Measurements from ENCODE around the gene SEPTIN10.
A peak's percentile ranks its signal among the peaks of the same experiment; 100 is the strongest.

SEPTIN10 gene

DNA sequence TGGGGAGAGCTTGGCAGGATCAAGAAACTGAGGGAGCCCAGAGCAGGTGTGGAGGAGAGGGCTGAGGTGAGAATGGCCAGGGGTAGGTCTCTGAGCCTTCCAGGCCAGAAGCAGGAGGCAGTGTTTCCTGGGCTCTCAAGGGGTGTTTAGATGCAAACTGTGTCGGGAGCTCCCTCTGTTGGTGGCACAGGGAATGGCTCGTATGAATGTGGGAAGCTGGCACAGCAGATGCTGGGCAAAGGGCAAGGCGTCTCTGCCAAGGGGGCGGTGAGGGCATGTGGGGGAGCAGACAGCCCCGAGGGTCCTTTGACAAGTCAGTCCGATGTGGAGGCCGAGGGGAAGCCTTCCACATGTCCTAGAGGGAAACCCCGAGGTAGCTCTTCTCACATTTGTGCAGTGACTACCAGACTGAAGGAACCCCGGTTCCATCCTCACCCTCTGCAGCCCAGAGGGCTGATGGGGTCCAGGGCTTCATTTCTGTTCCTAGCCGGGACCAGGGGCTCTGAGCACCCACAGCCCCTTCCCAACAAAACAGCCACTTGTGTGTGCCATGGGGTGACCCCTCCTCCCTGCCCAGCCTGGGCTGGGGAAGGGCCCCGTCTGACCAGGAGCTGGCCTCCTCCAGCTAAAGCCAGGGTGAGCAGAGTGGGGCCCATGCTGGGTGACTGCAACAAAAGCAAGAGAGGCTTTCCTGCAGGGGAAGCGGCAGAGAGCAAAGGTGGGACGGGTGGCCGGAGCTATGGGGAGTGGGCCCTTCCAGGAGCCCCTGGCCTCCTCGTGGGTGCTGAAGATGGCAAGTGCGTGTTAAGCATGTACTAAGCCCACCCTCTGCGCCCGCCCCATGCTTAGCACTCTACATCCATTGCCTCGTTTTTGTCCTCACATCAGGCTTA, 103.4 kb downstream of the SEPTIN10 start (continued):
- TF ChIP-seq ZNF280D (tag by site-specific recombination; IDR thresholded peaks at IDR 0.05) = no peak
- no peak for TF ChIP-seq ZNF362 (tag by site-specific recombination; IDR thresholded peaks at IDR 0.05)
- TF ChIP-seq ZNF26 (tag by site-specific recombination; IDR thresholded peaks at IDR 0.05) = no peak
- TF ChIP-seq ZBTB48 (tag by site-specific recombination; IDR thresholded peaks at IDR 0.05) = no peak
- no peak for TF ChIP-seq ZNF140 (tag by site-specific recombination; IDR thresholded peaks at IDR 0.05)
- no peak for TF ChIP-seq ZNF777 (tag by site-specific recombination; IDR thresholded peaks at IDR 0.05; ENCODE audit: borderline replicate concordance)
- TF ChIP-seq ZNF302 (tag by site-specific recombination; IDR thresholded peaks at IDR 0.05; ENCODE audit: low read depth) = no peak
- TF ChIP-seq ZIC2 (tag by site-specific recombination; IDR thresholded peaks at IDR 0.05) = no peak
- TF ChIP-seq ZNF211 (tag by site-specific recombination; IDR thresholded peaks at IDR 0.05; ENCODE audit: low read depth) = no peak
- TF ChIP-seq PRDM4 (tag by site-specific recombination; IDR thresholded peaks at IDR 0.05) = no peak
- TF ChIP-seq ZNF398 (tag by site-specific recombination; IDR thresholded peaks at IDR 0.05) = no peak
- no peak for TF ChIP-seq ZNF169 (tag by site-specific recombination; IDR thresholded peaks at IDR 0.05)
- no peak for TF ChIP-seq ZNF184 (tag by site-specific recombination; IDR thresholded peaks at IDR 0.05)
- TF ChIP-seq ZNF76 (tag by site-specific recombination; IDR thresholded peaks at IDR 0.05; ENCODE audit: borderline replicate concordance, low read depth) = no peak
- TF ChIP-seq ZFP37 (tag by site-specific recombination; IDR thresholded peaks at IDR 0.05) = no peak
- no peak for TF ChIP-seq ZNF16 (tag by site-specific recombination; IDR thresholded peaks at IDR 0.05; ENCODE audit: low read depth)
- no peak for TF ChIP-seq ZNF624 (tag by site-specific recombination; IDR thresholded peaks at IDR 0.05)
- no peak for TF ChIP-seq ZNF473 (tag by site-specific recombination; IDR thresholded peaks at IDR 0.05)
- TF ChIP-seq ZNF658 (tag by site-specific recombination; IDR thresholded peaks at IDR 0.05) = no peak
- TF ChIP-seq ZEB2 (tag by site-specific recombination; IDR thresholded peaks at IDR 0.05) = no peak
- TF ChIP-seq ZNF2 (tag by site-specific recombination; IDR thresholded peaks at IDR 0.05) = peak; percentile 63; the same call in 1 of the 2 replicates
- 0 out of 2 replicates have a peak, but pooled peaks have one; percentile 15 for TF ChIP-seq SP7 (tag by site-specific recombination; IDR thresholded peaks at IDR 0.05)
- TF ChIP-seq ZSCAN30 (tag by site-specific recombination; IDR thresholded peaks at IDR 0.05) = no peak
- no peak for TF ChIP-seq ZNF114 (tag by site-specific recombination; IDR thresholded peaks at IDR 0.05)
- TF ChIP-seq, protein P1, sequence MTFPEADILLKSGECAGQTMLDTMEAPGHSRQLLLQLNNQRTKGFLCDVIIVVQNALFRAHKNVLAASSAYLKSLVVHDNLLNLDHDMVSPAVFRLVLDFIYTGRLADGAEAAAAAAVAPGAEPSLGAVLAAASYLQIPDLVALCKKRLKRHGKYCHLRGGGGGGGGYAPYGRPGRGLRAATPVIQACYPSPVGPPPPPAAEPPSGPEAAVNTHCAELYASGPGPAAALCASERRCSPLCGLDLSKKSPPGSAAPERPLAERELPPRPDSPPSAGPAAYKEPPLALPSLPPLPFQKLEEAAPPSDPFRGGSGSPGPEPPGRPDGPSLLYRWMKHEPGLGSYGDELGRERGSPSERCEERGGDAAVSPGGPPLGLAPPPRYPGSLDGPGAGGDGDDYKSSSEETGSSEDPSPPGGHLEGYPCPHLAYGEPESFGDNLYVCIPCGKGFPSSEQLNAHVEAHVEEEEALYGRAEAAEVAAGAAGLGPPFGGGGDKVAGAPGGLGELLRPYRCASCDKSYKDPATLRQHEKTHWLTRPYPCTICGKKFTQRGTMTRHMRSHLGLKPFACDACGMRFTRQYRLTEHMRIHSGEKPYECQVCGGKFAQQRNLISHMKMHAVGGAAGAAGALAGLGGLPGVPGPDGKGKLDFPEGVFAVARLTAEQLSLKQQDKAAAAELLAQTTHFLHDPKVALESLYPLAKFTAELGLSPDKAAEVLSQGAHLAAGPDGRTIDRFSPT (tag by site-specific recombination; IDR thresholded peaks at IDR 0.05) = peak; percentile 94
- no peak for TF ChIP-seq ZNF785 (tag by site-specific recombination; IDR thresholded peaks at IDR 0.05)
